Subcutaneous adipose tissue (tissue), 4 donors: ENCODE data around the gene S100Z. TPM values are rescaled to one million over a fixed set of nuclear protein-coding genes. Genes with fewer than 3 reads are reported as not detected.

ENCODE experiments used
- CTCF ChIP-seq: fragments of 450-650 bp; IDR thresholded peaks from one replicate; pipeline ENCODE4 v1.5.1; 2016; ENCODE audit warnings: low read depth, mild to moderate bottlenecking, control low read depth, antibody characterized with exemption, moderate library complexity
- small RNA-seq: library from RNA; depleted of rRNA; stranded (forward); fragments of <200 nt; gene quantifications from one replicate; pipeline ENCODE3, GENCODE V24; 2016
- total RNA-seq, 4 donors: library from RNA; depleted of rRNA; stranded (reverse); fragments of >200 nt; gene quantifications; one replicate each; pipeline ENCODE4 v1.1.0, GENCODE V29; 2016

The S100Z gene
- total RNA-seq, 4 donors from 2014 or later: 2.5 TPM; not detected in 3

- TF ChIP-seq CTCF: no peak
Observed at GRCh38 chr5:76954383-76954763, 104.6 kb downstream of the S100Z start.

GRCh38 chr5:76956033-76956432 lies 106.2 kb downstream of the S100Z start:
- TF ChIP-seq CTCF: no peak

GRCh38 chr5:76958991-76959767 lies 109.4 kb downstream of the S100Z start:
- no peak for TF ChIP-seq CTCF

GRCh38 chr5:76960004-76960625 lies 110.3 kb downstream of the S100Z start:
- TF ChIP-seq CTCF: no peak

GRCh38 chr5:76964060-76964459 lies 114.2 kb downstream of the S100Z start:
- TF ChIP-seq CTCF: no peak

Small RNA genes within 50 kb of the gene (small RNA-seq; reads per million reads assigned to genes)
- gene RN7SL208P (not detected), gene RNU6ATAC36P (not detected)

Other genes starting within 250 kb of the S100Z start
- under 1 TPM in 1 of 4 donors, not detected in 3; 0.34 TPM for gene F2RL2, start 226.6 kb upstream of the S100Z start, total RNA-seq
- 10 to 100 TPM in 2 of 4 donors, 1 to 10 TPM in 2; 6.6 to 31.7 (median 14.6) TPM for gene F2R, start 133.9 kb upstream of the S100Z start, total RNA-seq
- gene F2RL1, start 31.0 kb upstream of the S100Z start, total RNA-seq: 1 to 10 TPM in 1 of 4 donors, under 1 TPM in 3; 0.19 to 3.6 (median 0.35) TPM
- gene CRHBP, start 103.0 kb downstream of the S100Z start, total RNA-seq: 10 to 100 TPM in 1 of 4 donors, 1 to 10 TPM in 3; 2.0 to 16.4 (median 3.9) TPM
- 10 to 100 TPM; 20.9 to 24.1 (median 23.3) TPM for gene AGGF1, start 180.4 kb downstream of the S100Z start, total RNA-seq
- 100 to 1,000 TPM in 1 of 4 donors, 10 to 100 TPM in 3; 17.1 to 117 (median 28.3) TPM for gene ZBED3, start 237.3 kb downstream of the S100Z start, total RNA-seq